HG02759 (cell line): ENCODE results near the gene PTPRK.
"Not testable (repeated sequence)": the region's sequence is repeated elsewhere in the genome, so short reads cannot be mapped to it uniquely, and the experiment has no call there.

ENCODE experiments used
- ATAC-seq: cut with Tn5 transposase; IDR thresholded peaks from one replicate; pipeline ENCODE4 v1.9.1; 2021; ENCODE audit warnings: mild to moderate bottlenecking, moderate library complexity; ENCODE audit not compliant: unreplicated experiment

The PTPRK gene

GRCh38 chr6:127990074-127990473 lies 530.3 kb downstream of the PTPRK start:
- ATAC-seq, result no peak

- ATAC-seq, result no peak
Measured at GRCh38 chr6:127980996-127981395, 539.4 kb downstream of the PTPRK start.

- not testable (repeated sequence) for ATAC-seq
Measured at GRCh38 chr6:127978185-127978584, 542.2 kb downstream of the PTPRK start.

DNA sequence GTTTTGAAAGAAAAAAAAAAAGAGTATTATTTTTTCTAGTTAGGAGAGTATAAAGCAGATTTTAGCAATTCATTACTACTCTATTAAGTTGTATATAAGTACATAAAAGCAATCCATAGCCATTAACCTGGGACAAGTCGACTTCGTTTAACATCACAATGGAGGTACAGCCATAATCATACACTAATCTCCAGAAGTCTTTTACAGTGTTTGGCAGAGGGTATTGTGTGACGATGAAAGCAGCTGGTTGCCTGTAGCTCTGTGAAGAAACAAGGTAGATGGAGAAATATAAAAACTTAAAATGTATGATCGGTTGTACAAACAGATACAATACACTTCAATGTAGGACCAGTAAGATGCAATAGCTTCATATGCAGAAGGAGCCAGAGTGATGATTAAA lies 543.6 kb downstream of the PTPRK start:
- no peak for ATAC-seq

- ATAC-seq, result no peak
Measured at GRCh38 chr6:127976111-127976510, 544.3 kb downstream of the PTPRK start.

DNA sequence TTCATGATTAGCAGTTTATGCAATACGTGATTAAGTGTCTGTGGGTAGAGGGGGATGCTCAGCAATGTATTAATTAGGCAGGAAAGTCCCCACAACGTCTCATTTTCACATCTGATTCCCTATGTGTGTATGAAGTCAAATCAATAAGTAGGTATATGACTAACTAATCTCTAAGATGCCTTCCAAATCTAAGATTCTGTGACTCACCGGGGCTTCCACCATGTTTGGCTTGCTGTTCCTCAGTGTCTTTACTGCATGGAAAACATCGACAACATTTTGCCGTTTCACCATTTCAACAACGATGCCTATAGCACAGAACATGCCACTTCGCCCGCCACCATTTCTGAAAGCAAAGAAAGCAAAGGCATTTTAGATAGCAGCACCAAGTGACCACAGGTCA lies 547.6 kb downstream of the PTPRK start:
- ATAC-seq, result no peak

- ATAC-seq, result no peak
Measured at GRCh38 chr6:127971945-127972391, 548.4 kb downstream of the PTPRK start.

GRCh38 chr6:127971386-127971785 lies 549.0 kb downstream of the PTPRK start:
- no peak for ATAC-seq

DNA sequence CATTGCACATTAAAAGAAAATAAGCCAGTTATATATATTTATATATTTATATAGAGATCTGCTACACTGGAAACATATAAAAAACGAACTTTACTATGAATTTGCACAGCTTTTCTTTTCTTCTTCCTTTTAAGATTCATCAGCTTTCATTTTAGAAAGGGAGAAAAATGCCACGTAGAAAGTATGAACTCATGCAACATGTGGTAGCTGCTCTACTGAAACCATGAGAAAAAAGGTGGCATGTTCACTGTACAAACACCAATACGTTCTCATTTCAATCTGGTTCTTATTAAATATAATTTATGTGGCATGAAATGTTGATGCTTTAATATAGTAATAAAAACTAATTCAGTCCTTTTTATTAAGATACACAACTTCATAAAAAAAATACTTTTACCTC lies 550.7 kb downstream of the PTPRK start:
- no peak for ATAC-seq

- no peak for ATAC-seq
Measured at GRCh38 chr6:127968394-127968793, 552.0 kb downstream of the PTPRK start.

DNA sequence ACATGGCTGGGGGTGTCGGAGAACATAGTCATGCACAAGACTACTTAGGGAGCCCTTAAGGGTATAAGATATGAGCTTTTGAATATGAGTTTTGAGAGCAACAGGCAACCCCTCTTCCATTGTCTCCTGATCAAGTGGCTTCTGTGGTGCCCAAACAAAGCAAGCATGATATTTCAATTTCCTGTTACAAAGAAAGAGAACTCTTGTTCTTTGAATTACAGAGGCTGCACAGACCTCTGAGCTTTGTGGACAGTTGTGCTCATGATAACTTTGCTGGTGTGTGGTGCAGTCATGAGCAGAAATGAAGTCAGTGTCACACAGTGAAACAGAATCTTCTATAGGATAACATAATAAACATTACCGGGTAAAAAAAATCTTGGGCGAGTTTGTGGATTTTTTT lies 552.7 kb downstream of the PTPRK start:
- ATAC-seq, result no peak

DNA sequence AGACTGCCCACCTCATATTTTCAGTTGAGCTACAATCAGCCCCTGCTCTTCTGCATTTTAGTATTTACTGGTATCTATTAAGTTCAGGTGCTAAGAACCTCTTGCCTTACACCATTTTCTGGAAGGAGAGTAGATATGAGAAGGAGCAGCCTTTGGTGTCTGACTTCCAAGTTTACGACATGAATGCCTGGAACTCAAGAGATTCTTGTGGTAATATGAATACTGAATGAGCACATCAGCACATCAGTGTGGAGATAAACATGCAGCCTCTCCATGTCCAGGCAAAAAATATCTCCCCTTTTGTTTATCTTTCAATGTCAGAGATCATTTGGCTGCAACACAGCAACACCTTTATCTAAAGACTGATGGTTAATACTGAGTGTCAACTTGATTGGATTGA lies 553.8 kb downstream of the PTPRK start:
- ATAC-seq, result no peak

DNA sequence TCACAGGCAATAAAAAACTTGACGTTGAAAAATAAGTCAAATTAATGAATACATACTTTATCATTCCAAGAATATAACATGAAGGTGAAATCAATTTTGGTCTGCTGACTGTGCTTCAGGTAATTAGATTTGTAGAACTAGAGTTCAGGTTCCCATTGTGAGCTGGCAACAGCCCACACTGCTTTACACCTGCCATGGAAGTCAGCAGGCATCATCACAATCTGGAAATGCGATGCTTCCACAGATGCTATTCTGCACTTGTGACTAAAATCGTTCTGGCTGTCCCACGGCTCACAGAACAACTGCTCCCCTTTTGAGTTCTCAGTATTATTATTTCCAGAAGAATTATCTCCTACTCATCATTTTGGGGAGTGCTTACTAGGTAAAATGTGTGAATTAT lies 556.9 kb downstream of the PTPRK start:
- no peak for ATAC-seq

- ATAC-seq, result no peak
Measured at GRCh38 chr6:127959869-127960268, 560.5 kb downstream of the PTPRK start.

- ATAC-seq, result no peak
Measured at GRCh38 chr6:127956956-127957355, 563.4 kb downstream of the PTPRK start.

DNA sequence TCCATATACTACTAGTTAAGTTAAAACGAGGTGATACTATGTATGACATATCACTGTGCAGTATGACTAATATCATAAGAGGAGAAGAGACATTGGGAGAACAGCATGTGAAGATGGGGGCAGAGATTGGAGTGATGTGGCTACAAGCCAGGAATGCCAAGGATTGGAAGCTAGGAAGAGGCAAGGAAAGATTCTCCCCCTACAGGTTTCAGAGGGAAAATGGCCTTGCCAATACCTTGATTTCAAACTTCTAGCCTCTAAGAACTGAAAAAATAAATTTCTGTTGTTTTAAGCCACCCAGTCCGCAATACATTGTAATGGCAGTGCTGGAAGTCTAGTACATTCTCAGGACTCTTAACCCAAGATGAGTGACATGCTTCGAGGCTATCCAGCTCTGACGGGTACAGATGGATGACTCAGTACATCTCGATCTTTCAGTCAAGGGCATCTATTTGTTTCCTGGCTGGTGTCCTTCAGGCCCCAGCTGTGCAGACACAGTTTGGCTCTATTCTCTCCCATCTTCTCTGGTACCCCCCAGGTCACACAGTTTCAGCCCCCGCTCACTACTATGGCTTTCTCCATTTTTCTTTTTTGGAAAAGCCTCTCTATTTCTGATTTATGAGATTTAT lies 564.0 kb downstream of the PTPRK start:
- ATAC-seq, result no peak

DNA sequence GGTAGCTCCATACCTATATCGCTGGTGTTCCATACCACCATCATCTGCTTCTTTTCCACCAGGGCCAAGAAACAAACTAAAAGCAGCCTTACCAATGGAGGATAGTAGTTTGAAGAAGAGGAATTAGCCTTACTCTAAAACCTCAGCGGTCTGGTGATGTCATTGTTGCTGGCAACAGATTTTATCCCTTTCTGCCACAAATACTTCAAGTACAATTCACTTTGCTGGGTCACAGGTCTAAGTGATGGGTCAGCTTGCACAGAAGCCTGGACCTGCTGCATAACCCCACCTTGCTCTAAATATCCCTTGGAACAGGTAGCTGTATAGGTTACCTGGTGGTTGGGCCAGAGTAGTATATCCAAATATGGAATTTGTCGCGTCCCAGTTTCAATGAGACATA lies 566.3 kb downstream of the PTPRK start:
- ATAC-seq, result no peak

- no peak for ATAC-seq
Measured at GRCh38 chr6:127952831-127953230, 567.6 kb downstream of the PTPRK start.

DNA sequence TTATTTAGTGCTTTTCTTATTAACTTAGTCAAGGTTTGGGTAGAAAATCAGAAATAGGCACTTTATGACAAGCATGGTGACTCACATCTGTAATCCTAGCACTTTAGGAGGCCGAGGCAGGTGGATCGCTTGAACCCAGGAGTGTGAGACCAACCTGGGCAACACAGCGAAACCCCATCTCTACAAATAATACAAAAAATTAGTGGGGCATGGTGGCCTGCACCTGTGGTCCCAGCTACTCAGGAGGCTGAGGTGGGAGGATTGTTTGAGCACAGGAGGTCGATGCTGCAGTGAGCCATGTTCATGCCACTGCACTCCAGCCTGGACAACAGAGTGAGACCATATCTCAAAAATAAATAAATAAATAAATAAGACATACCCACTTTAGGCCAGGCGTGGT lies 568.2 kb downstream of the PTPRK start:
- ATAC-seq, result no peak

DNA sequence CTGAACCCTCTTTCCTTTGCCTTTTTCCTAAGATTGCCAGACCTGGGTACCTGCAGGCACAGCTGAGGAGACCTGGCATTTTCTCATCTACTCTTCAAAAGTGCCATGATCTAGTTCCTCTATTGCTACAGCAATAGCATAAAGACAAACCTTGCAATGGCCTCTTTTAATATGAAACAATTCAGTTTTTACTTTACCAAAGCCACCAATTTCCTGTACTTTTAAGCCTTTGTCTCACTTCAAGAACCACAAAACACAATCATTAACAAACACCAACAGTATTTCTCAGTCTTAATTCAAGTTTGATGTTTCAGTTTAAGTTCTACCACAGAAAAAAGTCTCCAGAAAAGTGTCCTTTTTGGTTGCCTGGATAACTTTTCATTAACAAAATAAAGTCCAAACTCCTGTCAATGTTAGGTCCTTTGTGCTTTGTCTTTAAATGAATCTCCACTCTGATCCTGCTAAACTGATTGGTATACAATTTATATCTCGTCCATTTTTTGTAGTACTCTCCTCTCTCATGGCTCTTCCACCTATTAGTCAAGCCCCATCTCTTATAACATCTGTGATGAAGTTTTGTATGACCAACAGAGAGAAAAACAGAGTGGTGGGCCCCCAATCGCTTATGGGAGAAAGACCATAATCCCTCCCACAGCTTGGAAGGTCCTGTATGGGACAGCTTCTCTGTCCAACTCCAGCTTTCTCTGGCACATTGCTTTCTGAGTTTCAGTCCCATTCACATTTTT lies 569.1 kb downstream of the PTPRK start:
- peak; percentile 84 for ATAC-seq

- peak; percentile 36 for ATAC-seq
Measured at GRCh38 chr6:127950566-127951145, 569.7 kb downstream of the PTPRK start.

DNA sequence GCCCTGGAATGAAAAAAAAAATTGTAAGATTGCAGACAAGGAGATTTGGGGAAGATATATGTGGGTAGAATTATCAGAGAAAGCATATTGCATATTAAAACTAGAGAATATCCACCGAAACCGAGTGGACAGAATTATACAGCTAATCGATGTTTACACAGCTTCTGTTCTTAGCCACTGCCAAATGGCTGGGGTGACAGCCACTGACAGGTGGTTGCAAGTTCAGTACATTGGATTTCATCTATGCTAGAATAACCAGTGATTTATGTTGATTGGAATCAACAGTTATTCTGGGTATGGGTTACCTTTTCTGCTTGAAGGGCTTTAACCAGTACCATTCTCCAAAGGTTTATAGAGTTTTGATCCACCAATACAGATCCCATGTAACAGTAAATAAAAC lies 571.1 kb downstream of the PTPRK start:
- ATAC-seq, result no peak
